GM12878 (cell line): ENCODE measurements around the gene INSRR. TPM values are rescaled to one million over a fixed set of nuclear protein-coding genes. Genes with fewer than 3 reads are reported as not detected.

ENCODE experiments used
- ATAC-seq: fragments of 200-7000 bp; cut with Tn5 transposase; 3 replicates; pipeline ENCODE4 v1.9.1; 2020; ENCODE audit warnings: mild to moderate bottlenecking, moderate library complexity
- BruUV-seq: library from RNA; stranded (reverse); fragments of 400-500 nt; replicated peaks from 2 replicates; lab custom pipeline; 2021; lab: Mats Ljungman, UMichigan
- CTCF ChIA-PET: fragments of 300-600 bp; sonication (Branson Sonifier 250); formaldehyde crosslinking; extraction: SDS; loops from one replicate; lab custom pipeline; 2021; ENCODE audit warnings: inconsistent platforms; lab: Yijun Ruan, JAX
- POLR2A ChIA-PET: fragments of 350-600 bp; formaldehyde crosslinking; extraction: SDS; loops from one replicate; lab custom pipeline; 2021; ENCODE audit warnings: inconsistent platforms; lab: Charles Lee
- RAD21 ChIA-PET: fragments of 300-600 bp; sonication (Branson Sonifier 250); formaldehyde crosslinking; loops from one replicate; lab custom pipeline; 2023; ENCODE audit warnings: antibody characterized with exemption; ENCODE audit not compliant: unreplicated experiment; lab: Charles Lee
- SMC1A ChIA-PET: fragments of 300-600 bp; sonication (Branson Sonifier 250); formaldehyde crosslinking; loops from one replicate; lab custom pipeline; 2023; ENCODE audit not compliant: unreplicated experiment, uncharacterized antibody; lab: Charles Lee
- DNase-seq: peaks from one replicate; pipeline ENCODE4 v3.0.0-alpha.2; 2011; ENCODE audit warnings: low read depth, low spot score
- FAIRE-seq: peaks from 3 replicates; lab custom pipeline; 2011; peaks lifted over from hg19 to GRCh38; lab: Jason Lieb, UNC
- H2AFZ ChIP-seq: 2 replicates; pipeline ENCODE4 v1.6.0; 2011; ENCODE audit warnings: low read depth, low read length, control low read depth; ENCODE audit not compliant: control insufficient read depth
- H3K27ac ChIP-seq: 2 replicates; pipeline ENCODE4 v1.5.1; 2011; ENCODE audit warnings: control low read depth; ENCODE audit not compliant: control insufficient read depth, insufficient read depth
- H3K27me3 ChIP-seq, 2 experiments: replicated peaks in 1 of 2; 2 replicates each; pipeline versions ENCODE4 v1.6.0 to v1.6.1; 2011; ENCODE audit warnings: low read length in 1 of 2; ENCODE audit not compliant: control insufficient read depth in 2 of 2, insufficient read depth in 2 of 2
- H3K36me3 ChIP-seq, 2 experiments: 2 replicates each; pipeline ENCODE4 v1.5.1; 2011; ENCODE audit warnings: low read length in 1 of 2; ENCODE audit not compliant: control insufficient read depth in 2 of 2, insufficient read depth in 2 of 2
- H3K4me1 ChIP-seq: 2 replicates; pipeline ENCODE4 v1.6.1; 2011; ENCODE audit warnings: mild to moderate bottlenecking, low read length, moderate library complexity, mixed read lengths; ENCODE audit not compliant: control insufficient read depth, insufficient read depth
- H3K4me2 ChIP-seq: 2 replicates; pipeline ENCODE4 v1.6.0; 2011; ENCODE audit warnings: control low read depth; ENCODE audit not compliant: control insufficient read depth, insufficient read depth
- H3K4me3 ChIP-seq: fragments of 200-600 bp; sonication (generic); 2 replicates; pipeline ENCODE4 v1.5.1; 2016
- H3K79me2 ChIP-seq: 2 replicates; pipeline ENCODE4 v1.6.0; 2011; ENCODE audit warnings: low read length; ENCODE audit not compliant: control insufficient read depth, insufficient read depth
- H3K9ac ChIP-seq: 2 replicates; pipeline ENCODE4 v1.8.0; 2011; ENCODE audit warnings: low read length, control low read depth, mixed read lengths; ENCODE audit not compliant: control insufficient read depth, insufficient read depth
- H3K9me3 ChIP-seq: replicated peaks from 3 replicates; pipeline ENCODE4 v1.5.1; 2011; ENCODE audit warnings: mild to moderate bottlenecking, low read length; ENCODE audit not compliant: control insufficient read depth, insufficient read depth
- H4K20me1 ChIP-seq: 2 replicates; pipeline ENCODE4 v1.6.0; 2011; ENCODE audit not compliant: control insufficient read depth, insufficient read depth
- BRCA1 ChIP-seq: IDR thresholded peaks from 2 replicates; pipeline ENCODE4 v1.6.1; 2011; ENCODE audit warnings: low read depth, low read length, improper control_type of control experiment
- CEBPZ ChIP-seq: fragments of 150-350 bp; IDR thresholded peaks from 2 replicates; pipeline ENCODE4 v1.6.1; 2016; ENCODE audit warnings: low read depth, low read length
- CHD2 ChIP-seq: IDR thresholded peaks from 2 replicates; pipeline ENCODE4 v1.6.1; 2011; ENCODE audit warnings: low read depth, low read length, improper control_type of control experiment, borderline replicate concordance
- EED ChIP-seq: sonication (generic); IDR thresholded peaks from 2 replicates; pipeline ENCODE4 v1.6.1; 2016; ENCODE audit warnings: antibody characterized with exemption, low read depth
- ETV6 ChIP-seq, 2 experiments: fragments of 450-650 bp in 1 of 2; IDR thresholded peaks in 1 of 2; conservative IDR thresholded peaks in 1 of 2; 2 replicates each; pipeline ENCODE4 v1.6.1; 2014; ENCODE audit warnings: antibody characterized with exemption in 1 of 2, borderline replicate concordance in 1 of 2, low read depth in 1 of 2, mild to moderate bottlenecking in 1 of 2, moderate library complexity in 1 of 2
- HDGF ChIP-seq: fragments of 450-650 bp; IDR thresholded peaks from 2 replicates; pipeline ENCODE4 v1.6.1; 2016; ENCODE audit warnings: antibody characterized with exemption
- KAT2A ChIP-seq: conservative IDR thresholded peaks from 2 replicates; pipeline ENCODE4 v1.6.1; 2011; ENCODE audit warnings: low read depth, low read length; ENCODE audit not compliant: control insufficient read depth
- KDM1A ChIP-seq: fragments of 200-600 bp; sonication (generic); IDR thresholded peaks from 2 replicates; pipeline ENCODE4 v1.6.1; 2016; ENCODE audit warnings: borderline replicate concordance
- MTA3 ChIP-seq: IDR thresholded peaks from 2 replicates; pipeline ENCODE4 v1.6.1; 2012; ENCODE audit warnings: low read length, inconsistent platforms, borderline replicate concordance
- NRF1 ChIP-seq: conservative IDR thresholded peaks from 2 replicates; pipeline ENCODE4 v1.6.1; 2011; ENCODE audit warnings: mild to moderate bottlenecking, low read depth, low read length, improper control_type of control experiment
- PAX5 ChIP-seq: IDR thresholded peaks from 2 replicates; pipeline ENCODE4 v1.6.1; 2011; ENCODE audit warnings: low read depth, low read length, borderline replicate concordance
- POU2F2 ChIP-seq: IDR thresholded peaks from 3 replicates; pipeline ENCODE4 v1.6.1; 2011; ENCODE audit warnings: low read depth, mild to moderate bottlenecking, low read length, borderline replicate concordance
- PRDM15 ChIP-seq: fragments of 450-650 bp; formaldehyde crosslinking; IDR thresholded peaks from 2 replicates; pipeline ENCODE4 v1.4.0; 2020; ENCODE audit warnings: mild to moderate bottlenecking, moderate library complexity
- RAD51 ChIP-seq: fragments of 450-650 bp; IDR thresholded peaks from 2 replicates; pipeline ENCODE4 v1.6.1; 2016; ENCODE audit warnings: moderate library complexity, mild to moderate bottlenecking, inconsistent platforms
- SMAD1 ChIP-seq: fragments of 450-650 bp; IDR thresholded peaks from 2 replicates; pipeline ENCODE4 v1.6.1; 2018; ENCODE audit warnings: mild to moderate bottlenecking, low read depth; ENCODE audit not compliant: partially characterized antibody
- SMC3 ChIP-seq: IDR thresholded peaks from 2 replicates; pipeline ENCODE4 v1.6.1; 2011; ENCODE audit warnings: low read length, improper control_type of control experiment, borderline replicate concordance
- TBL1XR1 ChIP-seq: IDR thresholded peaks from 2 replicates; pipeline ENCODE4 v1.6.1; 2012; ENCODE audit warnings: low read depth, low read length, improper control_type of control experiment
- WRNIP1 ChIP-seq: IDR thresholded peaks from 2 replicates; pipeline ENCODE4 v1.6.1; 2011; ENCODE audit warnings: low read depth, low read length, improper control_type of control experiment, borderline replicate concordance
- ZNF622 ChIP-seq: fragments of 450-650 bp; IDR thresholded peaks from 2 replicates; pipeline ENCODE4 v1.6.1; 2017; ENCODE audit warnings: mild to moderate bottlenecking, inconsistent platforms
- WGBS: methylation state at CpG from one replicate; pipeline ENCODE4 v1.1.6; 2016; ENCODE audit warnings: low lambda C conversion rate; ENCODE audit not compliant: insufficient replicate concordance, insufficient coverage; ENCODE audit errors: missing lambda C conversion rate; 5-methylcytosine and 5-hydroxymethylcytosine counted together
- in situ Hi-C: fragments of 300-500 bp; cut with MboI; formaldehyde crosslinking; loops from 9 replicates; pipeline ENCODE4 v1.14.3; 2018; ENCODE audit warnings: mixed read lengths
- intact Hi-C: fragments of 100-400 bp; cut with micrococcal nuclease; formaldehyde crosslinking; loops from one replicate; pipeline ENCODE4 v1.14.2; 2022; ENCODE audit not compliant: unreplicated experiment
- polyA plus RNA-seq, 11 experiments: library from polyadenylated mRNA; depleted of rRNA in 4 of 11; unstranded in 6 of 11; stranded (reverse) in 5 of 11; fragments of >200 nt; fragmentation: Nextera tagmentation in 4 of 11; fragmentation: Illumina TruSeq in 1 of 11; extraction: Ambion mirVana in 4 of 11; extraction: Trizol in 1 of 11; gene quantifications; 1 replicate in 1 of 11; 2 replicates in 10 of 11; pipeline versions ENCODE4 v1.2.1 to v1.2.3, GENCODE V29; 2011 to 2016; ENCODE audit warnings: inconsistent platforms in 2 of 11, missing spikeins in 2 of 11, low read depth in 1 of 11
- total RNA-seq, 4 experiments: library from RNA; depleted of rRNA in 3 of 4; stranded (reverse); fragments of >200 nt in 3 of 4; fragmentation: Illumina TruSeq in 1 of 4; extraction: Trizol in 1 of 4; gene quantifications; 2 replicates each; pipeline versions ENCODE4 v1.2.1 to v1.2.3, GENCODE V29; 2013 to 2021

Gene INSRR
- total and polyA plus RNA-seq, 10 of the 15 experiments (the other 5 are each of a cell fraction or from before 2014, with no cell fraction given) = 0.01 TPM; not detected in 9

GRCh38 chr1:156898971-156899664 is 40.2 kb upstream of the INSRR start:
- ATAC-seq (no peak), DNase-seq (no peak), FAIRE-seq (no peak)
- ChIA-PET CTCF (interaction anchor here (0.6 to 1.8 kb wide), 5 partner anchors 9 to 175 kb away, joined by 3 to 7 read pairs (median 3); no protein-coding TSS in a partner anchor), POLR2A (no interaction called here), SMC1A (no interaction called here), RAD21 (no interaction called here)
- no peaks in the 10 kb centered on the region for H3K79me2 ChIP-seq
- in situ Hi-C loops = no loop called here
- no TSS peak for BruUV-seq
- intact Hi-C loops = no loop called here
- no peaks in the 10 kb centered on the region for H4K20me1 ChIP-seq
- no peak overlapping the region for H3K27ac ChIP-seq
- H2AFZ ChIP-seq = no peak overlapping the region
- no peaks in the 10 kb centered on the region for H3K4me1 ChIP-seq
- 31% methylated on average over 12 of the region's 12 CpGs for WGBS
- H3K27me3 ChIP-seq = peaks cover 0 to 8% of the 10 kb centered on the region in 2 experiments; a peak in 2 of 4 replicates
- no peak overlapping the region for H3K4me2 ChIP-seq
- no peaks in the 10 kb centered on the region for H3K36me3 ChIP-seq
- no peak overlapping the region for H3K4me3 ChIP-seq
- no peak overlapping the region for H3K9ac ChIP-seq
- no peaks in the 10 kb centered on the region for H3K9me3 ChIP-seq
- TF ChIP-seq POU2F2 (no peak), MTA3 (no peak), NRF1 (no peak), ZNF622 (no peak), PAX5 (no peak), BRCA1 (no peak), EED (no peak), CHD2 (no peak), HDGF (no peak), KDM1A (no peak), ETV6 (conservative IDR thresholded peaks at IDR 0.05 in 1 of 2, IDR thresholded peaks at IDR 0.05 in 1 of 2; ENCODE audit: borderline replicate concordance in 1 of 2, low read depth in 1 of 2) (no peak), TBL1XR1 (no peak), SMAD1 (no peak), WRNIP1 (no peak), PRDM15 (no peak), RAD51 (no peak), CEBPZ (no peak), SMC3 (no peak), KAT2A (no peak)
